ENCODE data around the gene NSD2.
"Not testable (repeated sequence)": the region's sequence is repeated elsewhere in the genome, so short reads cannot be mapped to it uniquely, and the experiment has no call there.

NSD2 gene

DNA sequence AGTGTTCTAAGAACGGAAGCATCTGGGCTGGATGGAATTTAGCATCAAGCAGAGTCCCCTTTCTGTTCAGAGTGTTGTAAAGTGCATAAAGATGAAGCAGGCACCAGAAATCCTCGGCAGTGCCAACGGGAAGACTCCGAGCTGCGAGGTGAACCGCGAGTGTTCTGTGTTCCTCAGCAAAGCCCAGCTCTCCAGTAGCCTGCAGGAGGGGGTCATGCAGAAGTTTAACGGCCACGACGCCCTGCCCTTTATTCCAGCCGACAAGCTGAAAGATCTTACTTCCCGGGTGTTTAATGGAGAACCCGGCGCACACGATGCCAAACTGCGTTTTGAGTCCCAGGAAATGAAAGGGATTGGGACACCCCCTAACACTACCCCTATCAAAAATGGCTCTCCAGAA, 29.4 kb downstream of the NSD2 start:
- no peak for DNase-seq

DNA sequence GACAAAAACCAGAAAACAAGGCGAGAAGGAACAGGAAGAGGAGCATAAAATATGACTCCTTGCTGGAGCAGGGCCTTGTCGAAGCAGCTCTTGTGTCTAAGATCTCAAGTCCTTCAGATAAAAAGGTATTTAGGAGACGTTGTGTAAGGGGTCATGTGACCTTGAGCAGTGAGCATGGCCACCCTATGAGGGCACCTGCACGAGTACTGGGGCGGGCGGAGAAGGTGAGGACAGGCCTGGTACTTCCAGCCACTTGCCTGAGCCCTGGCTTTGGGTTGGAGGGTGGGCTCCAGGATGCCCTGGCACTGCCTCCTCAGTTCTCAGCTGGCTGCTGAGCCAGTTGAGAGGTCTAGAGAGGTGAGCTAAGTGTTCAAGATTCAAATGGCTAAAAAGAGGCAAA, 29.9 kb downstream of the NSD2 start:
- DNase-seq, result no peak

DNA sequence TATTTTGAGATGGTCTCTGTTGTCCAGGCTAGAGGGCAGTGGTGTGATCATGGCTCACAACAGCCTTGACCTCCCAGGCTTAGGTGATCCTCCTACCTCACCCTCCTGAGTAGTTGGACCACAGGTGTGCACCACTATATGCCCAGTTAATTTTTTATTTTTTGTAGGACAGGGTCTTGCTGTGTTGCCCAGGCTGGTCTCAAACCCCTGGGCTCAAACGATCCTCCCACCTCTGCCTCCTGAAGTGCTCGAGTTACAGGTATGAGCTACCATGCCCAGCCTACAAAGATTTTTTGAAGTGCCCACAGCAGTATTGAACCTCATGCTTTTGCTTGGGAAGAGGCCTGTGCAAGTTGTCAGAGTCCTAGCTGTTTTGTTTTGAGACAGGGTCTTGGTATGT, 31.1 kb downstream of the NSD2 start:
- DNase-seq, result no peak

DNA sequence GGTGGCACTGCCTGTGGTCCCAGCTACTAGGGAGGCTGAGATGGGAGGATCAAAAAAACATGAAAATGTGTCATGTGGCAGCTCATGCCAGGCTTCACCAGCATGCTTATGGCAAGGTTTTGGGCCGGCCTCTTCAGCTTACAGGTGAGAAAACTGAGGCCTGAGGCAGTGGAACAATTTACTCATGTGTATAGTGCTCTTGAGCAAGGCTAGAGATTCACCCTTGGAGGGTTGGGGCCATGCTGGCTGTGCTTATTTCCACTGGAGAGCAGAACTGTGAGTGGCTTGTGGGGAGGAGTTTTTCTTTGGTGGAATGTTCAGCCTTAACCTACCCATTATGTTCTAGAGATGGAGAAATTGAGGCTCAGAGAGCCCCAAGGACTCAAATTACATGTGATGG, 31.8 kb downstream of the NSD2 start:
- DNase-seq, result no peak

DNA sequence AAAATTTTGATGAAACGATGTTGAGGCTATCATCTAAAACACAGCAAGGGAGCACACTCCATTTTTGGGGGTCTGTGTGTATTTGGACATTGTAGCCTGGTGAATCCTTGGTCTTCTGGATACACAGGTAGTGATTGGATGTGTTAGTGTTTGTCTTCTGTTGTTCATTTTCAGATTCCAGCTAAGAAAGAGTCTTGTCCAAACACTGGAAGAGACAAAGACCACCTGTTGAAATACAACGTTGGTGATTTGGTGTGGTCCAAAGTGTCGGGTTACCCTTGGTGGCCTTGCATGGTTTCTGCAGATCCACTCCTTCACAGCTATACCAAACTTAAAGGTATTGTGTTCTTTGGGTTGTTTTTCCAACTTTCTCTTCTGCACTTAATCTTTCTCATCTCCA, 32.8 kb downstream of the NSD2 start:
- no peak for DNase-seq

DNA sequence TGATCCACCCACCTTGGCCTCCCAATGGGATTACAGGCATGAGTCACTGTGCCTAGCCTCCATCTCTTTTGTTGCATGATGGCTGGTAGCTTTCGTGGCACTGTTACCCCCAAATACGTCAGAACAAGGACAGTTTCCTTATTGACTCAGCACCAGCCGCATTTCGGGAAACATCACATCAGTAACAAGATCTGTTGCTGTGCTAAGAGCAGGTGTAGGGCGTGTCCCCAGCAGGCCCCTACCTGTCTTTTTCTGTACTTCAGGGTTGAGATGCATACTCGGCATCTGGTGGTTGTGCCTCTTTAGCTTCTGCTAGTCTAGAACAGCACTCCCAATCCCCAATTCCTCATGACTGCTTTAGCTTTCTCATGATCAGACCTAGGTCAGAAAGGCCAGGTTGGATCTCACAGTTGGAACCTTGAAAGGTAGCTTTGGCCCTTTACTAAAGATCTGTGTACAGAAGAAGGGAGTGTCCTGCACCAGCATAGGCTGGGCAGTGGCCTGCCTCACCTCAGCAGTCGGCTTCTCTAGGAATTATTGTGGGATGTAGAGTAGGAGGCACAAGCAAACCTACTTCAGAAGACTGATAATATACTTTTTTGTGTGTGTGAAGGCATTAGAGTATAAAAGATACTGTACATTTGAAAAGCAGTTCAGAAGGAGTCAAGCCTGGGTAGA, 36.8 kb downstream of the NSD2 start:
- DNase-seq, result peak; percentile 3

DNA sequence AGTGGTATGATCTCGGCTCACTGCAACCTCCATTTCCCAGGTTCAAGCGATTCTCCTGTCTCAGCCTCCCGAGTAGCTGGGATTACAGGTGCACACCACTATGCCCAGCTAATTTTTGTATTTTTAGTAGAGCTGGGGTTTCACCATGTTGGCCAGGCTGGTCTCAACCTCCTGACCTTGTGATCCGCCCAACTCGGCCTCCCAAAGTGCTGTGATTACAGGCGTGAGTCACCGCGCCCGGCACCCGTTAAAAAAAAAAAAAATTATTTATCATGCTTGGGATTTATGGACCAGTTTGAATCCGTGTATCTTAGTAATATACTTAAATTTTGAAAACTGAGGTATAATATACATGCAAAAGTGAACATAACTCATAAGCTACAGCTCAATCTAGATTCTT, 38.5 kb downstream of the NSD2 start:
- DNase-seq, result not testable (repeated sequence)

DNA sequence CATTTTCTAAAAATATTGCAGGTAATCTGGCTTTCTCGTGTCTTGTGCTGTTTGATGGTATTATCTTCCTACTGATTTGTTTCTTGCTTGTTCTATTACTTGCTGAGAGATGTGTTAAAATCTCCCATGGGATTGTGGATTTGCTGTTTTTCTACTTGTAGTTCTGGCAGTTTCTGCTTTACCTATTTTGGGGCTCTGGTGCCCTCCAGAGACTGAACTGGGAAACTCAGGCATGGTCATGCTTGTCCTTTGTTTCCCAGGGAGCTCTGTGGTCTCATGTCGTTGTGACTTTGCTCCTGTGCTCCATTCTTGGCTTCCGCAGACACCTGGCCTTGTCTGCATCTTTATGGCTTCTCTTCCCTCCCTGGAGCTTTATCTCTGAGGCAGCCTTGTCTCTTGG, 39.5 kb downstream of the NSD2 start:
- no peak for DNase-seq

DNA sequence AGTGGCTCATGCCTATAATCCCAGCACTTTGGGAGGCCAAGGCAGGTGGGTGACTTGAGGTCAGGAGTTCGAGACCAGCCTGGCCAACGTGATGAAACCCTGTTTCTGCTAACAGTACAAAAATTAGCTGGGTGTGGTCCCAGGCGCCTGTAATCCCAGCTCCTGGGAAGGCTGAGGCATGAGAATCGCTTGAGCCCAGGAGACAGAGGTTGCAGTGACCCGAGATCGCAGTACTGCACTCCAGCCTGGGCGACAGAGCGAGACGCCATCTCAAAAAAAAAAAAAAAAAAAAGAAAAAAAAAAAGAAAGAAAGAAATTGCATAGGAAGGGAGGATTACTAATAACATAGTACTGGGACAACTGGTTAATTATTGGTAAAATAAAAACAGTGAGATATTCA, 40.1 kb downstream of the NSD2 start:
- not testable (repeated sequence) for DNase-seq

DNA sequence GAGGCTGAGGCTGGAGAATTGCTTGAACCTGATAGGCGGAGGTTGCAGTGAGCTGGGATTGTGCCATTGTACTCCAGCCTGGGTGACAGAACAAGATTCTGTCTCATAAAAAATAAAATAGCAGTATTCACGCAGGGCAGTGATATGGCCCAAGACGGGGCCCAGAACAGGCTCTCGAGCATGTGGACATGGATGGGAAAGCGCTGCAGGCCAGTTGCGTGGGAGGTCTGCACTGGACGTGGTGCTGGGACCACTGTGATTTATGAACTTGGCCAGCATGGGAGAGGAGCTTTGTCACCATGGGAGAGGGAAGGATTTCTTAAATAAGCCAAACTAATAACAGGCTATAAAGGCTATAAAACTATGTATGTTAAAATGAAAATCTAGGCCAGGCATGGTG, 51.6 kb downstream of the NSD2 start:
- DNase-seq, result no peak

DNA sequence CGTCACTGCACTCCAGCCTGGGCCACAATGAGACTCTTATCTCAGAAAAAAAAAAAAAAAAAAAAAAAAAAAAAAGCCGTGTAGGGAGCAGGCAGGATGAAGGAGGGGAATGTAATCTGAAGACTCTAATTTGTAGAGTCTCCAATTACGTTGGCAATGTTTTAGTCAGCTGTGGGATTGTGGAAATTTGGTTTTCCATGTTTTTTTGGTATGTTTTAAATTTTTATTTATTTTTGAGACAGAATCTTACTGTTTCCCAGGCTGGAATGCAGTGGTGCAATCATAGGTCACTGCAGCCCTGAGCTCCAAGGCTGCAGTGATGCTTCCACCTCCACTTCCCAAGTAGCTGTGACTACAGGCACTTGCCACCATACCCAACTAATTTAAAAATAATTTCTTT, 56.5 kb downstream of the NSD2 start:
- no peak for DNase-seq

DNA sequence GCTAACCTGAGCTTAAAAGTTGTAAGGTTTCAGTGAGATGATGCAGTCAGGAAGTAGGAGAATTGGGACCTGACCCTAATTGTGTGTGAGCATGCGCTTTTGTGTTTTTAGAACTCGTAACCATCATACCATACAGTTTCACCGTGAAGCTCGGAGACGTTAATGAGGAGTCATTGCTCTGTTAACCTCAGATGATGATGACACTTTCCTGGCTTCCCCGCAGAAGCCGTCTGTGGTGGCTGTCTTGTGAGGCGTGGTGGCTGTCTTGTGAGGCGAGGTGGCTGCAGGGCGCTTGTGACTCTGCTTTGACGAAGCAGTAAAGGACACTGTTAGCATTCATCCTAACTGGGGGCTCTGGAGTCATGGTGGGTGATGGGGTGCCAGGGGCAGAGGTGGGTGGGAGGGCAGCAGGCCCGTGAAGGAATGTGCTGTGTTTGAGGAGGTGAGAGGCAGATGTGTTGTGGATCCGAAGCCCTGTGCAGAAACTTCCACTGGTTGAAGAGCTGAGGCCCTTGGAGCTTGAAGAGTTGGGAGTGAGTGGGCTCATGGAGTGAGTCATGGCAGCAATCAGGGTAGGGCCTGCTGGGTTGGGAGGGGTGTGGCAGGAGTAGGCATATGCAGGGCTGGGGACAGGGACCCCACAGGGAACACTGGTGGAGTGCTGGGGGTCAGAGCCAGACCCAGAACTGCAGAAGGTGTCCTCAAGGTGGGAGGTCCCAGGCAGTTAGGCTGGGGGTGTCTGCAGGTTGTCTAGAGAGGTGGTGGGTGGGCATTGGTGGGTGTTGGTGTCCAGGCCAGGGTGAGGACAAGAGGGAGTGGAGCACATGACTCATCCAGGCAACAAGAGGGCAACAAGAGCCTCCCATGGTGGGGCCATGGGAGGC, 57.4 kb downstream of the NSD2 start:
- DNase-seq, result no peak

DNA sequence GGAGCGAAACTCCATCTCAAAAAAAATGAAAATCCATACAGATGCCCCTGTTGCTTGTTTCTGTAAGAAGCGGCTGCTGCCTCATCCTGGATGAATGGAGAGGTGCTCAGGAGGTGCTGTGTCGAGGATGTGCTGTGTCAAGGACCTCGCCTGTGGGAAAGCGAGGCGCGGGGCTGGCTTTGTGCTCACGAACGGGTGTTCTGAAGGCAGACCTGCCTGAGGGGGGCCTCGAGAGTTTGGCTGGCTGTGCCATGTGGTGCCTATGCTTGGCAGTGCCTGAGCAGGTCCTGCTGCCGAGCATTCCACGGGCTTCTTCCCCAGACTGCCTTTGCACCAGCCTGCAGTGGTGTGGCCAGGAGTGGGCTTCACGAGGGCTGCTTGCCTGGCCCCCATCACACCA, 61.5 kb downstream of the NSD2 start:
- DNase-seq, result no peak

DNA sequence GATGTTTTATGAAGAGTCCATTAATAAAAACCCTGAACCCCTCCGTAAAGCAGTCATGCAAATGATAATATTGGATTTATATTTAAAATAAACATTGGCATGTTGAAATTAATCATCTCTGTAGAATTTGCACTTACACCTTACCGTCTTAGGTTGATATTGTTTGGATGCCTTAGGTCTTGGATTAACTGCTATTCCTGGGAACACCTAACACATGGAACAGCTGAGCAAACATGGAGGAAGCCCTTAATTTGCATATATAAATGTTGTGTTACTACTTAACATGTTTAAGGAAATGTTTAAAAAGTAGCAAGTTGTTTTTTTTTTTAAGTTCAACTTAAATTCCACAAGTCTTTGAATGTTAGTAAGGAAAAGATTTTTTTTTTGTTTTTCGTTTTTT, 62.5 kb downstream of the NSD2 start:
- no peak for DNase-seq

DNA sequence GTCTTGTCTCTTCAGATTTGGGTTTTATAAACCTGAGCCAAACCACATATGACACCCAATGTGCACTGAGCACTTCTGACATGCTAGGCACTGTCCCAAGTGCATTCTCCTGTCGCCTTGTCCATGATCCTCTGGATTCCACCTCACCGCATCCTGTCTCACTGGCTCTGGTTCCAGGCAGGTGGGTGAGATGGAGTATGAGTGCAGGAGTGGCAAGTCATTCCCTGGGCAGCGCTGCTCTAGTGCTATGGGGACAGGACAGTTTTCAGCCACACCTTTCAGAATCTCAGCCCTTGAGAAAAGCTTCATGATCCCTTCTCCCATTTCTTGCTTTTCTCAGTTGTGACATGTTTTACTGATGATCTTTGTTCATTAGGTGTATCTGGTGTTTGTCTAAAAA, 66.4 kb downstream of the NSD2 start:
- no peak for DNase-seq

DNA sequence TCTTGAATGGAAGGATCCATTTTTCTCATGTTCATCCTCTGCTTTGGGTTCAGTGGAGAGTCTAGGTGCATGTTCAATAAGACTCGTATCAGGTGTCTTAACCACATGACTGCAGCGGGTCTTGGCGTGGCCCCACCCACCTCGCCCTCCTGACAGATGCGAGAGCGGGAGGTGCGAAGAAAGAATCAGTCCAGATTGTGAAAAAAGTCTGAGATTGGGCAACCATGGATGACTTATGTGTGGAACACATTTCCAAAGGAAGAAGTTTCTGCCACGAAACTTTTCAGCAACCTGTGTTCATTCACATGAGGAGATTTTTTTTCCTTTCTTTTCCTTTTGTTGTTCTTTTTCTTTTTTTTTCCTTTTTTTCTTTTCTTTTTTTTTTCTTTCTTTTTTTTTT, 66.8 kb downstream of the NSD2 start:
- DNase-seq, result no peak

DNA sequence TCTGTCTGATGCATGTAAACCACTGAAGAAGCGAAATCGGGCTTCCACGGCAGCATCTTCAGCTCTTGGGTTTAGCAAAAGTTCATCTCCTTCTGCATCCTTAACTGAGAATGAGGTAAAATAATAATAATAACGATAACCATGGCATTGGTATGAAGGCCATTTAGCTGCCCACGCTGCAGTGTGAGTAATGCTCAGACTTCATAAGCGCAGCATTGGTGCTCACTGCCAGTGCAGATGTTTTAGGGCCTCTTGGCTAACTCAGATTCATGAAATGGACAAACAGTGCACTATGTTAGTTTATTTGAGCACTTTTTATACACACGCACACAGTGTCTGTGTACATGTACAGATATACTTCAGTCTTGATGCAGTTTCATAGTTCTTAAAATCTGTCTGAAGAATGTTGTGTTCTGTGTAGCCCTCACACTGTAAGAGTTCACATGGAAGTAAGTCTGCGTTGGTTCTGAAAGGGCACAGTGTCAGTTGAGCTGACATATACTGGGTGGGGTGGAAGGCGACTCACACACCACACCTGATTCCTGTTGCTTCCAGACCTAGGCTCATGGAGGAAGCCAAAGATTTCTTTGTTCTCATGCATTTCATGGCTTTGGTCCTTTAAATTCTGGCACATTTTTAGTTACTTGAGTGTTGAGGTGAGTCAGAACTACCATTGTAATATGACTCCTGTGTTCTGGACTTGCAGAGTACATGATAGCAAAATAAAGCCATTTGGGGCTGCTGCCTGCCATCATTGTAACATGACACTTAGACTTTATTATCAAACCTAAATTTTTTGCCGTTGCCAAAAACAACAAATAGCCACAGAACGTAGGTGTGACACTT, 68.7 kb downstream of the NSD2 start:
- no peak for DNase-seq

DNA sequence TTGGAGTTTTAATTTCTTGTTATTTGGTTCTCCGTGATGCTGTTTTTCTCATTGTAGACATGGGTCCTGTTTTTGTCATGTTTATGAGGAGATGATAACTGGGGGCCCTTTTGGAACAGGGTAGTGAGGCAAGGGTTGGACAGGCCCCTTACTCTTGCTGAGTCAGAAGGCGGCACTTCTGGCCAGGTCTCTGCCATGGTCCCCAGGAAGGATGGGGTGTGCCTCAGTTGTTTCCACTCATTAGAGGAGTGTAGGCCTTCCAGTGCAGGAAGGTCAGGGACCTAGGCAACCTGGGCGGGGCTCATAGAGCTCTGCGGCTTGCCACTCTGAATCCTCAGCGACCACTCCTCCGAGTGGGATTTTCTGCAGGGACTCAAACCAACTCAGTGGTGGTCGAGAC, 69.4 kb downstream of the NSD2 start:
- DNase-seq, result no peak

DNA sequence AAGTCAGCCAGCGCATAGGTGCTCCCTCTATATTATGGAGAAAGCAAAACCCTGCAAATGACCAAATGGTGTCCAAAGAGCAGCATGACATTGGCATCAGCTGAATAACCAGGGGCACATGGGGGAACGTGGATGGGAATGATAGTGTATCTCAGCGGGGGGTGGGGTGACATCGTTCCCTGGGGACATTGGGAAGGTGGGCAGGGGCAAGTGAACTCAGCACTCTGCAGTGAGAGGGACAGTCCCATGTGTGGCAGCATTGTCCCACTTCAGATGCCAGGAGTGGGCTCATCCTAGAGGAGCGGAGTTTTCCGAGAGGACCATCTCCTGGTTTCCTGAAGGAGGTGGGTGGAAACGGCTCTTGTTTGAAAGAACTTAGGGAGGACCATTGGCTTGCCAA, 72.7 kb downstream of the NSD2 start:
- DNase-seq, result no peak

DNA sequence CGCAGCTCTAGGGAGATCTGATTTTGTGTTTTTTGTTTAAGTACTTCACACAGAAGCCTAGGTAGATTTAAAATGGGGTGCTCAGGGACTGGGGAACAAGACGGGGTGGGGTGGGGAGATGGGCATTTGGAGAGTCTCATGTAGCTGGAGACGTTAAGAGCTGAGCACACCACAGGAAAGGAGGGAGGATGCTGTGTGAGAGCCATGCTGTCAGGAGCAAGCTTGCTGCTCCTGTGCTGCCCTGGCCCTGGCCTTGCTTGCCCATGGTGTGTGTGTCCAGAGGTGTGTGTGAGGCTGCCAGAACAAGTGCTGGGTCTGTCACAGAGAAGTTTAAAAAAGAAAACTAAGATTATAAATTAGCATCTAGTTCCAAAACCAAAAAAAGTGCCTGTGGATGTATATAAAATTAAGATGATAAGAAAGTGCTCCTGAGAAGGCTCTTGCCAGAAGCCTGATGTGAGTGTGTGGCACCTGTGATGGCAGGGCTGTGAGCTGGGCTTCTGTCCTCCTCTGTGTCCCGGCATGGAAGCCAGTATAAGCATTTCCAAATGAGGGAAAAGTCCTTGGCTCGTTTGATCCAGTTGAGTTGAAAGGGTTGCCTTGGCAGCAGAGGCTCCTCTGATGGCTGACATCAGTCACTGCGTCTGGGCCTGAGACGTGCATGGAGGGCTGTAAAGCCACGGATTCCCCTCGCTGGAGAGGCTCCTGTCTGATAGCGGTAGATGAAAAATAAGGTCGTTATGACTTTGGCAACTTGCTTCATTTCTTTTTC, 74.1 kb downstream of the NSD2 start:
- DNase-seq, result no peak

DNA sequence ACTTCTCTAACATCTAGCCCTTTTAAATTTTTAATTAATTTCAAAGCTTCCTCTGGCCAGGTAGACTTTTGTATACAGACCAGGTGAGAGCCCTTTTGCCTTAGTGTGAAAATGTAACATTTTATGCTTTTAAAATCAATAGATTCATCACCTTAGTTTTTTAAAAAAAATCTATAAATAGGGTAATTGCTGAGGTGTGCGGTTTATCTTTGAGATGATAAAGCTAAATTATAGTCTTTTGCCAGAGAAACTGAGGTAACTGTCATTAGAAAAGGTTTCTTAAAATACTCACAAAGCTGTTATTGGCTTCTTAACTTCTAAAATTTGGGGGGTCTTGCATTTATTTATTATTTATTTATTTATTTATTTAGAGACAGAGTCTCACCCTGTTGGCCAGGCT, 74.7 kb downstream of the NSD2 start:
- no peak for DNase-seq

DNA sequence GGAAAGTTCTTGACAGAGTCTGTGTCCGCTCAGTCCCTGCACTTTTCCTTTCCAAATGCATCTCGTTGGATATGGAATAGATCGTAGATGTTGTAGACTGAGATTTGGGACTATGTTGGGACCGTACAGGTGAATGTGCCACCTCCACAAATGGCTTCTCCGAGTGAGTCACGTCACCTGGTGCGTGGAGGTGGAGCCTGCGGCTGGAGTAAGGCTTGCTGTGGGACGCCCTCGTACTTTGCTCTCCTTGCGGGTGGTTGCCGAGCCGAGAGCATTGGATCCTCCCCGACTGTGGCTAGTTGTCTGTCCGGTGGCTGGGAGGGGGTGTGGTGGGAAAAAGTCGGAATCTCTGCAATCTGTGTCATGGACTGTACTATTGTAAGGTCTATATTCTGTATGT, 77.0 kb downstream of the NSD2 start:
- DNase-seq, result no peak

DNA sequence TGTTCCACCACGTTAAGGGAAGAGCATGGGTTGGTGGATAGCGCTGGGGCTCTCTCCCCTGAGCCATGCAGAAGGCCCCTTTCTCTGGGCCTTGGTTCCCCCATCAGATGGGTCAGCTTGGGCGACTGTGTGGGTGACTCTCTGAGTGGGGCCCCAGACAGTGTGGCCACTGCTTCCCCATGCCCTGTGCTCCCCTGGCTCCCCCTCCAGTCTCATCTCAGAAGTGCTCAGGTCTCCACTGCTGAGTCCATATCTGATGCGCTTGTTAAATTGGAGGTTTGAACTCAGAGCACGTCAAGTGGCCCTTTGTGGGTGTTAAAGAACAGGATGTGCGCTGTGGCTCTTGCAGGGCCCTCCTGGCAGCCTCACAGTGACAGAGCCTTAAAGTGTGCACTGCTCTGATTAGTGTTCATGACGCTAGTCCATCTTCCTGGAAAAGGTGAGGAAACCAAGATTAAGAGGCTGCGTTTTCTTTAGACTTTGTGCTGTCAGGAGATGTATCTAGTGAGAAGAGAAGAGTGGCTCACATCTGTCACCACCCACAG, 77.8 kb downstream of the NSD2 start:
- DNase-seq, result no peak
